ENCODE results near the gene ZW10. TPM values are rescaled to one million over a fixed set of nuclear protein-coding genes. Genes with fewer than 3 reads are reported as not detected.

The ZW10 gene
- total RNA-seq, 1 experiment from 2014 or later: 21.0 TPM

DNA sequence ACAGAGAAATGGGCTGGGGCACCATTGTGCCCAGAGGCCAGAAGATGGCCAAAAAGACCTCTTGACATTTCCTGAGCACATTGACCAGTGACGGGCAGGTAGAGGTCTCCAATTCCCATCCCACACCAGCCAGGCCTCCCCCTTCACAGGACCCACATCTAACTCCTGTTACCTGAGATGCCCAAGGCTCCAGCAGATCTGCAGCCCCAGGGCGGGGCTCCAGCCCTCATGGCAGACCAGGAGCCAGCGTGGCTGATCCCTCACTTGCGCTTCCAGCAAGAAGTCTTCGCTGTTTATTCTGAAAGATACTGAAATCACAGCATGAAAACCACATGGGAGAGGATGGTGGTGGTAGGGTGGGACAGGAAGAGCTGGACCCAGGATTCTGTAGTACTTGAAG, 76.4 kb downstream of the ZW10 start:
- no peak overlapping the region for H3K4me2 ChIP-seq (ENCODE audit: low read length)
- CTCF ChIA-PET: no interaction called here

DNA sequence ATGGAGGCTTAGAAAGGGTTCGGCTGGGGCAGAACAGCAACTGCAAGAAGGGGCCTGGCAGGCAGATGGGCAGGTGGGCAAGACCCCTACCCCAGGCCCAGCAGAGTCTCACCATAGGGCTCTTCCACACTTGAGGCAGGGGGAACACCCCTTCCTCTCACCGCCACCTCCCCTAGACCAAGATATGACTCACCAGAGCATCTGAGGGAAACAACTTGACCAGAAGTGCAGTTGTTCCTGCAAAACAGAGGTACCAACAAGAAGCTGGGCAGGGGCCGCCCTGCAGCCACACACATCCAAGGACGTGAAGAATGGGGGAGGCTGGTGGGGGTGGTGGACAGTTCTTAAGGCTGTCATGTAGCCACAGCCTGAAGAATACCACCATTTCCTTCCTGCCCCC, 78.3 kb downstream of the ZW10 start:
- Histone ChIP-seq H3K4me1 (ENCODE audit: control insufficient read depth in 1 of 2, insufficient read depth in 2 of 2, low read length in 2 of 2) (peaks cover 12% of the 10 kb centered on the region in 2 experiments), H3K36me3 (ENCODE audit: control insufficient read depth in 1 of 2, insufficient read depth in 2 of 2, low read length in 2 of 2) (no peaks in the 10 kb centered on the region), H3K9me3 (ENCODE audit: control insufficient read depth in 1 of 2, insufficient read depth in 1 of 2, low read depth in 1 of 2, low read length in 2 of 2) (no peaks in the 10 kb centered on the region), H3K79me2 (ENCODE audit: insufficient read depth, low read length) (no peaks in the 10 kb centered on the region), H2AFZ (ENCODE audit: low read depth, low read length, poor library complexity, severe bottlenecking) (no peak overlapping the region), H3K27ac (ENCODE audit: low read depth, low read length) (no peak overlapping the region), H4K20me1 (ENCODE audit: insufficient read depth) (no peaks in the 10 kb centered on the region), H3K4me3 (replicated peaks in 1 of 2; ENCODE audit: low read depth in 1 of 2, low read length in 2 of 2) (no peak overlapping the region), H3K27me3 (ENCODE audit: insufficient read depth, low read length) (no peaks in the 10 kb centered on the region), H3K9ac (ENCODE audit: low read length) (no peak overlapping the region), H3K9me2 (ENCODE audit: insufficient read depth) (no peaks in the 10 kb centered on the region), H3K4me2 (ENCODE audit: low read length) (no peak overlapping the region)
- intact Hi-C loops (cut with micrococcal nuclease): no loop called here
- ChIA-PET CTCF (no interaction called here), POLR2A (no interaction called here), RAD21 (ENCODE audit: low non-redundant PET in 1 of 2, low total read pairs in 2 of 2, uncharacterized antibody in 2 of 2, unreplicated experiment in 2 of 2) (no interaction called here)
- ATAC-seq (no peak), DNase-seq (ENCODE audit: low read depth, low spot score) (no peak)
- BruUV-seq (replicated peaks): no TSS peak
- TF ChIP-seq FOSL1 (IDR thresholded peaks at IDR 0.05; ENCODE audit: low read depth) (no peak), SIN3A (IDR thresholded peaks at IDR 0.05; ENCODE audit: low read depth) (no peak), CBX3 (IDR thresholded peaks at IDR 0.05; ENCODE audit: low read depth) (no peak), ZFX (IDR thresholded peaks at IDR 0.05) (no peak), EZH2 (IDR thresholded peaks at IDR 0.05) (no peak), POLR2A (IDR thresholded peaks at IDR 0.05; ENCODE audit: borderline replicate concordance, extremely low read depth, insufficient read depth, insufficient read length) (no peak), POLR2AphosphoS5 (IDR thresholded peaks at IDR 0.05; ENCODE audit: low read depth, low read length) (no peak), YY1 (IDR thresholded peaks at IDR 0.05; ENCODE audit: extremely low read depth, insufficient replicate concordance, low read depth, low read length) (no peak), TCF7L2 (IDR thresholded peaks at IDR 0.05; ENCODE audit: borderline replicate concordance, extremely low read depth, insufficient read depth, insufficient read length) (no peak), SP1 (IDR thresholded peaks at IDR 0.05; ENCODE audit: low read depth) (no peak)
- TF ChIP-seq, protein P1, sequence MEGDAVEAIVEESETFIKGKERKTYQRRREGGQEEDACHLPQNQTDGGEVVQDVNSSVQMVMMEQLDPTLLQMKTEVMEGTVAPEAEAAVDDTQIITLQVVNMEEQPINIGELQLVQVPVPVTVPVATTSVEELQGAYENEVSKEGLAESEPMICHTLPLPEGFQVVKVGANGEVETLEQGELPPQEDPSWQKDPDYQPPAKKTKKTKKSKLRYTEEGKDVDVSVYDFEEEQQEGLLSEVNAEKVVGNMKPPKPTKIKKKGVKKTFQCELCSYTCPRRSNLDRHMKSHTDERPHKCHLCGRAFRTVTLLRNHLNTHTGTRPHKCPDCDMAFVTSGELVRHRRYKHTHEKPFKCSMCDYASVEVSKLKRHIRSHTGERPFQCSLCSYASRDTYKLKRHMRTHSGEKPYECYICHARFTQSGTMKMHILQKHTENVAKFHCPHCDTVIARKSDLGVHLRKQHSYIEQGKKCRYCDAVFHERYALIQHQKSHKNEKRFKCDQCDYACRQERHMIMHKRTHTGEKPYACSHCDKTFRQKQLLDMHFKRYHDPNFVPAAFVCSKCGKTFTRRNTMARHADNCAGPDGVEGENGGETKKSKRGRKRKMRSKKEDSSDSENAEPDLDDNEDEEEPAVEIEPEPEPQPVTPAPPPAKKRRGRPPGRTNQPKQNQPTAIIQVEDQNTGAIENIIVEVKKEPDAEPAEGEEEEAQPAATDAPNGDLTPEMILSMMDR (IDR thresholded peaks at IDR 0.05 in 2 of 3, conservative IDR thresholded peaks at IDR 0.05 in 1 of 3; ENCODE audit: borderline replicate concordance in 1 of 3, insufficient read depth in 1 of 3, low read depth in 2 of 3, low read length in 2 of 3): no peak
- TF ChIP-seq, protein P2, sequence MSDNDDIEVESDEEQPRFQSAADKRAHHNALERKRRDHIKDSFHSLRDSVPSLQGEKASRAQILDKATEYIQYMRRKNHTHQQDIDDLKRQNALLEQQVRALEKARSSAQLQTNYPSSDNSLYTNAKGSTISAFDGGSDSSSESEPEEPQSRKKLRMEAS (IDR thresholded peaks at IDR 0.05): no peak

More for the DNA sequence above, 76.4 kb downstream of the ZW10 start:
- Histone ChIP-seq H3K9ac (ENCODE audit: low read length) (no peak overlapping the region), H3K9me3 (ENCODE audit: control insufficient read depth in 1 of 2, insufficient read depth in 1 of 2, low read depth in 1 of 2, low read length in 2 of 2) (no peaks in the 10 kb centered on the region), H3K9me2 (ENCODE audit: insufficient read depth) (no peaks in the 10 kb centered on the region), H3K36me3 (ENCODE audit: control insufficient read depth in 1 of 2, insufficient read depth in 2 of 2, low read length in 2 of 2) (no peaks in the 10 kb centered on the region), H2AFZ (ENCODE audit: low read depth, low read length, poor library complexity, severe bottlenecking) (no peak overlapping the region), H4K20me1 (ENCODE audit: insufficient read depth) (no peaks in the 10 kb centered on the region), H3K79me2 (ENCODE audit: insufficient read depth, low read length) (no peaks in the 10 kb centered on the region), H3K4me1 (ENCODE audit: control insufficient read depth in 1 of 2, insufficient read depth in 2 of 2, low read length in 2 of 2) (no peaks in the 10 kb centered on the region), H3K4me3 (replicated peaks in 1 of 2; ENCODE audit: low read depth in 1 of 2, low read length in 2 of 2) (no peak overlapping the region), H3K27me3 (ENCODE audit: insufficient read depth, low read length) (no peaks in the 10 kb centered on the region), H3K27ac (ENCODE audit: low read depth, low read length) (no peak overlapping the region)
- ChIA-PET POLR2A (no interaction called here), RAD21 (ENCODE audit: low non-redundant PET in 1 of 2, low total read pairs in 2 of 2, uncharacterized antibody in 2 of 2, unreplicated experiment in 2 of 2) (no interaction called here)
- no peak for TF ChIP-seq EZH2 (IDR thresholded peaks at IDR 0.05)
- TF ChIP-seq YY1 (IDR thresholded peaks at IDR 0.05; ENCODE audit: extremely low read depth, insufficient replicate concordance, low read depth, low read length): no peak
- TF ChIP-seq, protein P3, sequence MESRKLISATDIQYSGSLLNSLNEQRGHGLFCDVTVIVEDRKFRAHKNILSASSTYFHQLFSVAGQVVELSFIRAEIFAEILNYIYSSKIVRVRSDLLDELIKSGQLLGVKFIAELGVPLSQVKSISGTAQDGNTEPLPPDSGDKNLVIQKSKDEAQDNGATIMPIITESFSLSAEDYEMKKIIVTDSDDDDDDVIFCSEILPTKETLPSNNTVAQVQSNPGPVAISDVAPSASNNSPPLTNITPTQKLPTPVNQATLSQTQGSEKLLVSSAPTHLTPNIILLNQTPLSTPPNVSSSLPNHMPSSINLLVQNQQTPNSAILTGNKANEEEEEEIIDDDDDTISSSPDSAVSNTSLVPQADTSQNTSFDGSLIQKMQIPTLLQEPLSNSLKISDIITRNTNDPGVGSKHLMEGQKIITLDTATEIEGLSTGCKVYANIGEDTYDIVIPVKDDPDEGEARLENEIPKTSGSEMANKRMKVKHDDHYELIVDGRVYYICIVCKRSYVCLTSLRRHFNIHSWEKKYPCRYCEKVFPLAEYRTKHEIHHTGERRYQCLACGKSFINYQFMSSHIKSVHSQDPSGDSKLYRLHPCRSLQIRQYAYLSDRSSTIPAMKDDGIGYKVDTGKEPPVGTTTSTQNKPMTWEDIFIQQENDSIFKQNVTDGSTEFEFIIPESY (IDR thresholded peaks at IDR 0.05; ENCODE audit: extremely low read depth, insufficient replicate concordance, low read length): no peak
- no peak for TF ChIP-seq SRF (IDR thresholded peaks at IDR 0.05; ENCODE audit: low read depth)
- no peak for TF ChIP-seq POLR2A (IDR thresholded peaks at IDR 0.05; ENCODE audit: borderline replicate concordance, extremely low read depth, insufficient read depth, insufficient read length)
- TF ChIP-seq CEBPB (IDR thresholded peaks at IDR 0.05; ENCODE audit: low read depth): no peak
- TF ChIP-seq, protein P2 (IDR thresholded peaks at IDR 0.05): no peak
- no peak for TF ChIP-seq ZFX (IDR thresholded peaks at IDR 0.05)
- DNase-seq (ENCODE audit: low read depth, low spot score) (no peak), ATAC-seq (no peak)
- intact Hi-C loops (cut with micrococcal nuclease): no loop called here
- no TSS peak for BruUV-seq (replicated peaks)

Measured in HCT116 (cell line).